AG09319 (cell line): ENCODE results near the gene THEMIS.
"Not testable (repeated sequence)": the region's sequence is repeated elsewhere in the genome, so short reads cannot be mapped to it uniquely, and the experiment has no call there.

ENCODE experiments used
- DNase-seq: peaks from one replicate; pipeline ENCODE4 v3.0.0-alpha.2; 2010; ENCODE audit warnings: low read depth; ENCODE audit errors: extremely low read depth
- TF ChIP-seq, protein P1 (sequence below): IDR thresholded peaks from 2 replicates; pipeline ENCODE4 v1.5.1; 2011; ENCODE audit warnings: low read depth, mild to moderate bottlenecking, inconsistent platforms, low read length, moderate library complexity

The THEMIS gene

GRCh38 chr6:127893541-127893940 is 7.3 kb downstream of the THEMIS start:
- TF ChIP-seq, protein P1, sequence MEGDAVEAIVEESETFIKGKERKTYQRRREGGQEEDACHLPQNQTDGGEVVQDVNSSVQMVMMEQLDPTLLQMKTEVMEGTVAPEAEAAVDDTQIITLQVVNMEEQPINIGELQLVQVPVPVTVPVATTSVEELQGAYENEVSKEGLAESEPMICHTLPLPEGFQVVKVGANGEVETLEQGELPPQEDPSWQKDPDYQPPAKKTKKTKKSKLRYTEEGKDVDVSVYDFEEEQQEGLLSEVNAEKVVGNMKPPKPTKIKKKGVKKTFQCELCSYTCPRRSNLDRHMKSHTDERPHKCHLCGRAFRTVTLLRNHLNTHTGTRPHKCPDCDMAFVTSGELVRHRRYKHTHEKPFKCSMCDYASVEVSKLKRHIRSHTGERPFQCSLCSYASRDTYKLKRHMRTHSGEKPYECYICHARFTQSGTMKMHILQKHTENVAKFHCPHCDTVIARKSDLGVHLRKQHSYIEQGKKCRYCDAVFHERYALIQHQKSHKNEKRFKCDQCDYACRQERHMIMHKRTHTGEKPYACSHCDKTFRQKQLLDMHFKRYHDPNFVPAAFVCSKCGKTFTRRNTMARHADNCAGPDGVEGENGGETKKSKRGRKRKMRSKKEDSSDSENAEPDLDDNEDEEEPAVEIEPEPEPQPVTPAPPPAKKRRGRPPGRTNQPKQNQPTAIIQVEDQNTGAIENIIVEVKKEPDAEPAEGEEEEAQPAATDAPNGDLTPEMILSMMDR, result no peak
- DNase-seq, result no peak

GRCh38 chr6:127891731-127892326 is 9.0 kb downstream of the THEMIS start:
- TF ChIP-seq, protein P1, result no peak

DNA sequence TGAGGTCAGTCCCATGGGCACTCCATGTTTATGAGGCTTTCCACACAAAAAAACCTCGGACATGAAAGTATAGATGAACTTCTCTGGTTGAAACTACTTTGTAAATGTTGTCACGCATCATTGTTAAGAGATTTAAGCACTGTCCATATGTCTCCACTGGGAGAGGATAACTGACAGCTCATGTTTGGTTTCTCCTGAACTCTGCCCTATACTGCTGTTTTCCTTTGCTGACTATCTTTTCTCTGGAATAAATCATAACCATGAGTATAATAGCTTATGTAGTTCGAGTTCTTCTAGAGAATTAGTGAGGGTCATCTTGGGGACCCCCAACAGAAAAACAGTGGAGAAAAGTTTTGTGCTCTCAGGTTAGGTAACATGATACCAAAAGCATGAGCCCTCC is 14.3 kb downstream of the THEMIS start:
- no peak for DNase-seq

More at GRCh38 chr6:127891731-127892326, 9.0 kb downstream of the THEMIS start:
- no peak for DNase-seq

DNA sequence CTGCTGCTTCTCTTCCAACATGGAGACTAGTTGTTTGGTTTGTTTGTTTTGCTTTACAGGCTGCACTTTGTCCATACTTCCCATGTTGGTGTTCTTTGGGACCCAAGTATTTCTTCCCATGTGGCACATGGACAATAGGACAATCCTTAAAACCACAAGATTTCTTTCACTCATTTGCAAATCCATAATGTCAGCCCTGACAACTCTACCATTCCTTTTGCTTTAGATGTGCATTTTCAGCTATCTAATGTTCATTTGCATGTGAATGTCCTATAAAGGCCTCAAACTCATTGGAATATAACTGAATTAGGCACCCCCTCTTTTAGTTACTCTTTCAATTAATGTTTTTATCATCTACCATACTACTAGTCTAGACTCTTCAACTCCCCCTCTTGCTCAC is 16.7 kb downstream of the THEMIS start:
- TF ChIP-seq, protein P1, result no peak
- DNase-seq, result no peak

More for the DNA sequence above, 14.3 kb downstream of the THEMIS start:
- TF ChIP-seq, protein P1, result no peak

DNA sequence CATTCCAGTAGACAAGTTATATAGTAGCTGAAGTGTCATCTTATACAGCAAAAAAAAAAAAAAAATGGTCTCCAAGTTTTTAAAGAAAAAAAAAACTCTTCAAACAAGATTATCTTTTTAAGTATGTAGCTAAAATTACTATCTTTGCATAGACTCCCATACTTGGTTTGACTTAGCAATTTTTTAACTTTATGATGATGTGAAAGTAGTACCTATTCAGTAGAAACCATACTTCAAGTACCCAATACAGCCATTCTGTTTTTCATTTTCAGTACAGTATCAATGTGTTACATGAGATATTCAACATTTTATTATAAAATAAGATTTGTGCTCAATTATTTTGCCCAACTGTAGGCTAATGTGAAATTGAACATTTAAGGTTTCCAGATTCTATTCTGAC is 18.9 kb downstream of the THEMIS start:
- not testable (repeated sequence) for DNase-seq

DNA sequence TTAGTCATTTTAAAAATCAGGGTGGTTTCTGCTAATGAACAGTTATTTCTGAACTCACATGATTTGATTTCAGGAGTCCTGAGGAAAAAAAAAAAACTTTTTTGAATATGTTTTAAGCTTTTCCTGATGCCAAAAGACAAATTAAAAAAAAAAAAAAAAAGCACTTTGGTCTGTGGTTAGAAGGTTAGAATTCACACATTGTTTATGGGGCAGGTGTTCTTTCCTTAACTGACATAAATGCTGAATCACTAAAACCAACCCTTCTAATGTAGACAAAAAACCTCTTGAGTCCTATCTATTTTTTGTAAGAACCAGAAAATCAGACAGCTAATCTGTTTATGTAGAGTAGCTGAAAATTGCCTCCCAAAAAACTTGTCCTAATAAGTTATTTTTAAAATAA is 20.4 kb downstream of the THEMIS start:
- DNase-seq, result no peak
- TF ChIP-seq, protein P1, result no peak

- DNase-seq, result no peak
- TF ChIP-seq, protein P1, result no peak
Observed at GRCh38 chr6:127879685-127880084, 21.2 kb downstream of the THEMIS start.

DNA sequence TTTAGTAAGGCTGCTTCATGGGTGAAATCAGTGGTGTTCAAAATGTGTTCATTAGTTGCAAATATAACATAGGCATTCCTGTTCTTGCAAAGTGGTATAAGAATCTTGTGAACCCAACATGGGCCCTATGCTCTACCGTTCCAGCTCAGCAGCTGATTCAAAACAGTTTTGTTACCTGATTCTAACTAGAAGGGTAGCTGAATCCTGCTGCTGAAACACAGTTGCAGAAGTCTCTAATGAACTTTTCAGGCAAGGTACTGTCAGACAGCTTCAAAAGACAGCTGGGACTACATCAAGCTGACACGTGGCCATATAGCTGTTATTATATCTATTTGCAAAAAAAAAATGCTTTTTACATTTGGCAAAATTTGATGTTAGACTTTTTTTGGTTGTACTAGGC is 22.7 kb downstream of the THEMIS start:
- TF ChIP-seq, protein P1, result no peak
- DNase-seq, result no peak
